Ammon's horn (tissue), 1 donor: Measurements from ENCODE around the gene CRADD.

ENCODE experiments used
- DNase-seq: peaks from one replicate; pipeline ENCODE4 v3.0.0-alpha.2; 2016; ENCODE audit warnings: low spot score

CRADD gene

GRCh38 chr12:93671044-93671443 lies 6.1 kb upstream of the CRADD start:
- DNase-seq: no peak

GRCh38 chr12:93673084-93673483 lies 4.1 kb upstream of the CRADD start:
- no peak for DNase-seq

DNA sequence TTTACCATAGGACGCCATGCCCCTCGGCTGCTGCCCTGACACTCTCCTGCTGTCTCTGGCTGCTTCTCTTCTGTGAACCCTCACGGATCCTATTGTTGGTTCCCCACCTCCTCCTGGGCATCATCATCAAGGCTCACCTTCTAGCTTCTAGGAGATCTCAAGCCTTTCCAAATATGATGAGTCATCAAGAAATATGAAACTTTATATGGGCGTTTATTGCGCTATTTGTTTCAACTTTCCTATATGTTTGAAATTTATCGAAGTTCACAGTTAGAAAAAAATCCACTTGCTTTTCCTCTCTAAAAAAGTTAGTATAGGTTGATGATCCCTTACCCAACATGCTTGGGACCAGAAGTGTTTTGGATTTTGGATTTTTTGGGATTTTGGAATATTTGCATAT lies 2.8 kb upstream of the CRADD start:
- DNase-seq: no peak

- no peak for DNase-seq
These were observed 574 bp upstream of the CRADD start for GRCh38 chr12:93676408-93677194.

DNA sequence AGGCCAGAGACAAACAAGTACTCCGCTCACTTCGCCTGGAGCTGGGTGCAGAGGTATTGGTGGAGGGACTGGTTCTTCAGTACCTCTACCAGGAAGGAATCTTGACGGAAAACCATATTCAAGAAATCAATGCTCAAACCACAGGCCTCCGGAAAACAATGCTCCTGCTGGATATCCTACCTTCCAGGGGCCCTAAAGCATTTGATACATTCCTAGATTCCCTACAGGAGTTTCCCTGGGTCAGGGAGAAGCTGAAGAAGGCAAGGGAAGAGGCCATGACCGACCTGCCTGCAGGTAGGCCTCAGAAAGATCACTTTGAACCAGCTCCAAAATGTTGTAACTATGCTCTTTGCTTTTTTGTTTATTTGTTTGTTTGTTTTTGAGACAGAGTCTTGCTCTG lies 1.6 kb downstream of the CRADD start:
- DNase-seq: no peak

DNA sequence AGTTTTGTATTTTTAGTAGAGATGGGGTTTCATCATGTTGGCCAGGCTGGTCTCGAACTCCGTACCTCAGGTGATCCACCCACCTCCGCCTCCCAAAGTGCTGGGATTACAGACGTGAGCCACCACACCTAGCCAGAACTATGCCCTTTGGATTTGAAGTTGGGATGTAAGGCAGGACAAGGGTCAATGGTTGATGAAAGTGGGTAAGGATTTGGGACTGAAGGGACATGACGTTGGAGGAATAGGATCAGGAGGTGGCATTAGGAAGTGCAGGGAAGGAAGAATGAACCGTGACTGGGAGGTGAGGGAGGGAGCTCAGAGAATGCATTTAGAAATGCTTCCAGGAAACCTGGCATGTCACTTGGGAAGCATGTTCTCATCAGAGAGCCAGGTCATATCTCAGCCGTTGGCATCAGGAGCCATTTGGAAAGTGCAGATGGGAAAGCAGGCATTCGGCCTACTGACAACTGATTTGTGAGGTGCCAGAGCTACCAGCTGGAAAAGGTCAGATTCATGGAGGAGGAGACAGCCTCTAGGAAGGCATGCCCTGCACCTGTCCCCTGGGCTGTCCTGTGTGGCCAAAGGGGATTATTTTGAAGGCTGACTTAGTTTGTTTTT lies 2.2 kb downstream of the CRADD start:
- no peak for DNase-seq

DNA sequence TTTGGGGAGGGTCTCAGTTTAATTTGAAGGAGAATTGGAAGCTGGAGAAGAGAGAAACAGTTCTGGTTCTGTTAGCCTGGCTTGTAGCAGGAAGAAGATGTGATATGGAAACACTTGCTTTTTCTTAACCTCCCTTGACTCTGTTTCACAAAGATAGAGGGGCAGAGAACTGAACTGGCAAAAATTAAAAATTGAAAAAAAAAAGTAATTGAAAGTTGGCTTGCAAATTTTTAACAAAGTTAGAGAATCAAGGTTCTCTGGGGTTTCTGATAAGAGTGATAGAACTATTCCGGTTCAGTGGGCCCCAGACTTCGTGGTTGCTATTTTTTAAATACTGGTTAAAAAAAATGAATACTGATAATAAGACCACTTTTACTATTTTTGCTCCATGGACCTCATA lies 2.8 kb downstream of the CRADD start:
- DNase-seq: no peak

DNA sequence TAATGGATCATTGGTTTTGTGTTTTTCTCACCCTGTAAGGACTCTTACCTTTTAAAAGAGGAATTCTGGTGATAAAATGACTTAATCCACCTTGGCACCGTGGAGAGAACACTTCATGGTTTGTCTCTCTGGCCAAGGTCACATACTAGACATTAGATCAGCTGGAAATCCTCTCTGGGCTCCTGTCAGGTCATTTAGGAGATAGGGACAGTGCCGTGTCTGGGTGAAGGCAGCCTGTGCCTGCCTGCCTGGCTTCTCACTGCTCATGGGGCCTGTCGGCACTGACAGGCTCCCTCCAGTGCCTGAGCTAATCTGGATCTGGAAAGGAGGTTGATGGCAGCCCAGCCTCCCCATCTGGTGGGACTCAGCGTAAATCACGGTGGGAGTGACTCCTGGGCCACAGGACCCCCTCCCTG lies 5.7 kb downstream of the CRADD start:
- DNase-seq: no peak

DNA sequence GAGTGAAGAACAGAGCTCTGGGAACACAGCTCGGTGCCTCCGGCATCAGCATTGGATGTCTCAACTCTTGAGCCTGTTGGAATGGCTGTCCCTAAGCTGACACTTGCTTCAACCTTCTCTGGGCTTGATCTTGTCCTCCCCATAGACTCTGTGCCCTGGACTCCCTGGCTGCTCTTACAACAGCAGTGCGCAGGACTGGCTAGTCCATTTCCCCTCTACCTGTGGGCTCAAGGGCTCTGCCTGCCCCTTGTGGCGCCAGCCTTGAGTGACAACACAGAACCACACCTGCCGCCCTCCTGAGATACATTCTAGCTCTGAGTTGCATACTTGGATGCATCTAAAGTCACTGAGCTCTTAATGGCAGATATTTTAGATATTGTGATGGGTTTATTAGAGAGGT lies 6.2 kb downstream of the CRADD start:
- DNase-seq: no peak

- no peak for DNase-seq
These were observed 7.5 kb downstream of the CRADD start for GRCh38 chr12:93684716-93685115.

GRCh38 chr12:93686572-93687356 lies 9.6 kb downstream of the CRADD start:
- no peak for DNase-seq

DNA sequence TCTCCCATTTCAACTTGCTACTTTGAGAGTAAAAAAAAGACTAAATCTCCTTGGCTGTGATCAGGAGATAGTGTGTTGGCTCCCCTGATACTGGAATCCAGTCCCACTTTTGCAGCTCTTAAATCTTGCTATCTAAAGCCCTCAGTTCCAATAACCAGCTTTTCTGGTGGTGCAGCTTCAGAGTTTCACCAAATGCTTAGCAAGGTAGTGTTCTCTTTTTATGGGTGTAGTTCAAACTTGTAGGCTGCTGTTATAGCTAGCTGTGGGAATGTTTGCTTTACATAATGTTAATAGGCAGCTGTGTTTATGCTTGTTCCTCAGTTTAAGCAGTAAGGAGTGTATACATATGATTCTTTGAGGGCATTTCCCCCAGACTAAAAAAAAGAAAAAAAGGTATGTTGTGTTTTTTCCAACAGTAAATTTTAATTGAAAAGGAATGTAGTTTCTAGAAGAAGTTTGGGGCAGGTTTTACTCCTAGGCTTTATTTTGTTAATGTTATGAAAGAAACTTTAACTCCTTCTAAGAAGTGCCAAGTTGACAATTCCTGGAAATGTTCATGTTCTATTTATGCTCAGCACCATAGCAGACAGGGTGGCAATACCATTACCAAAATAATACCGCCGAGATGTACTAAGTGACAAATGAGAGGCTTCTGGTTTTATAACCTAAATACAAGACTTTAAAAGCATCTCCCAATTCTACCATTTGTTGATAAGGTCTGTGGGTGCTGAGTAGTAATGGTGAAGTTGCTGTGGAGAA lies 12.1 kb downstream of the CRADD start:
- DNase-seq: no peak

DNA sequence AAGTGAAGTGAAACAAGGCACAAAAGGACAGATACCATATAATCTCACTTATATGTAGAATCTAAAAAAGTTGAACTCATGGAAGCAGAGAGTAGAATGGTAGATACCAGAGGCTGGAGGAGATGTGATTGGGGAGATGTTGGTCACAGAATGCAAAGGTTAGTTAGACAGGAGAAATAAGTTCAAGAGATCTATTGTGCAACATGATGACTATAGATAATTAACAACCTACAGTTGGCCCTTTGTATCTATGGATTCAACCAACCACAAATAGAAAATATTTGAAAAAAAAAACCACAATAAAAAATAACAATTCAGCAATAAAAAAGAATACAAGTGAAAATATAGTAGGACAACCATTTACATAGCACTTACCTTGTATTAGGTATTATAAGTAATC lies 19.3 kb downstream of the CRADD start:
- DNase-seq: no peak

DNA sequence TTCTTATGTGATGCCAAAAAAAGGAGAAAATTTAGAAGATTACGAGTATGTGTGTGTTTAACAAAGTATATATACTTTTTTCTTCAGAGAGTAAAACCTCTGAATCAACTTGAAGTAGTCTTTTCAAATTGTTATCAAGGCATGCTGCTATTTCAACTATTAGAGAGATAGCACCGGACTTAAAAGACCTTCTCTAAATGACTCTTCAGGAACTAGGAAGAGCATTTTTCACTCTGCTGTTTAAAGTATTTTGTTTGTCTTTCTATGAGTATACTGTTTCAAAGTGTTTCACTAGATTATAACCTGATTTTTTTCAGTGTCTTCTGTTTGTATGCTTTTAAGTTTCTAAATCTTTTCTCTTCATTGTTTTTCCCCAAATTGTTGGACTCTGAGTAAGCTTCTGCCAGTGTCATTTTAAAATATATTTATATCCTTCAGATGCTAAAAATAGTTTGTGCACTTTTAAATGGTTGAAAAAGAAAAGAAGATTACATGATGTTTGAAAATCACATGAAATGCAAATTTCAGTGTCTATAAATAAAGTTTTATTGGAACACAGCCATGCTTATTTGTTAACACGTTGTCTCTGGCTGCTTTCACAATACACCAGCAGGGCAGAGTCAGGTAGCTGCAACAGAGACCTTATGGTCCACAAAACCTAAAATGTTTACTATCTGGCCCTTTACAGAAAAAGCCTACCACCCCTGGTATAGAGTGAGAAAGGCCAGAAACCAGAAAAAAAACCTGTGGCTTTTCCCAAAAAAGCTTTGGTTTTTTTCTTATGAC lies 21.3 kb downstream of the CRADD start:
- no peak for DNase-seq

DNA sequence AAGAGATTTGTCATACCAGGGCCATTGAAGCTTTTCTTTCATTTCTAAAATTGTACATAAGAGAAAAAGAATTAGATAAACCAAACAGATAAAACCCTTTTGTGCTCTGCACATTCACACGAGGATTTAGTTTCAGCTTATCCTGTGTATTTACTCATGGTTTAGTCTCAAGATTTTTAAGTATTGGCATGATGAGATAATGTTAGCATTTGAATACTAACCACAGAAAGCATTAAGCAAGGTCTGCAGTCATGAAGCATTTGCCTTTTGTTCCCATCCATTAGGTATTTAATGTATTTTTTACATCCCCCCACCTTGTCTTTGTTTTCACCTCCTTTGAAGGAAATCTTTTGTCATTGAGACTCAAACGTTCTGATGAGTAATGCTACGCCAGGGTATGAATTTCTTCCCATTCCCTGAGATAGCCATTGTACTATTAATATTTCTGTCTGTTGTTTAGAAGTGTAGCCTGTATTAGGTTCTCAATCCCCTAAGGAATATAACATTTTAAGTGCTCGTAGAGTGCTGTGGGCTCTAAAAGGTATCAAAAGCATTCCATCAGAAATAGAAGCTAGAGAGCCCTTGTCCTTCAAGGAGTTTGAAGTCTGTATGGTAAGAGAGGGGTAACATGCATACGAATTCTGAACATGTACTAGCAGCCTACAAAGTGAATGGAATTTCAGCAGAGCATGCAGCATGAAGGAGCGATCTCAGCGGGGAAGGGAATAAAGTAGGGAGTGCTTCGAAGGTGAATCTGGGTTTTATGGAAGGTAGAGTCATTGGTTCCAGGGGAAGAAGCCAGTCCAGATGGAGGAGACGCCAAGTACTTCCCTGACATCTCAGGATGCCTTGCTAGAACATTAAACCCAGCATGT lies 22.3 kb downstream of the CRADD start:
- DNase-seq: no peak

GRCh38 chr12:93702707-93703315 lies 25.6 kb downstream of the CRADD start:
- DNase-seq: no peak

DNA sequence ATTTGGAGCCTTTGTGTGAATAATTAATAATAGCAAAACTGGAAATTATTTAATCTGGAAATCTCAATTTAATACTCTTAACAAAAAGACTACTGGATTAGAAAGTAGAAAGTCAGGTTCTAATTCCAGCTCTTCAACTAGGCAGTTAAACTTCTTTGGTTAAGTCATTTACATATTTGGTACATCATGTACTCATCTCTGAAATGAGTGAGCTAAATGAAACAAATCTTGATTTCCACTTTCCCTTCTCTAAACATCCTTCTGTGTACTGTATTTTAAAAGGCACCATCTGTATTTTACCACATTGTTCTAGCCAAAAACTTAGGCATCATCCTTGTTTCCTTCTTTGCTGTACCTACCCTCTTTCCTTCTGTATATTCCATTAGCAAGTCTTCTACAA lies 26.9 kb downstream of the CRADD start:
- no peak for DNase-seq

DNA sequence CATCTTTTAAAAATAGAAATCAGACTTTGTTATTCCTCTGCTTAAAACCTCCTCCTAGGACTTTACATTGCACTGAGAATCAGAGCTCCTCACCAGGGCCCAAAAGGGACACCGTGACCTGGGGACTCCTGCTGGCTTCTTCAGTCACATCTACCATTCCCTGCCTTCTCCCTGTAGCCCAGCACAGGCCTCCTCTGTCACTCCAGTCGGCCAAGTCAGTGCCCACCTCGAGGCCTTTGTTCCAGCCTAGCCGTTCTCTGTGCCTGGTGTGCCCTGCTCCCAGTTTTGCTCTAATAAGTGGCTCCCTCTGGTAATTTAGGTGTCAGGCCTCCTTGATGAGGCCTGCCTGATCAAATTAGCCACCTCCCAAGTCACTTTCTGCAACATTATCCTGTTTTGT lies 27.4 kb downstream of the CRADD start:
- no peak for DNase-seq

DNA sequence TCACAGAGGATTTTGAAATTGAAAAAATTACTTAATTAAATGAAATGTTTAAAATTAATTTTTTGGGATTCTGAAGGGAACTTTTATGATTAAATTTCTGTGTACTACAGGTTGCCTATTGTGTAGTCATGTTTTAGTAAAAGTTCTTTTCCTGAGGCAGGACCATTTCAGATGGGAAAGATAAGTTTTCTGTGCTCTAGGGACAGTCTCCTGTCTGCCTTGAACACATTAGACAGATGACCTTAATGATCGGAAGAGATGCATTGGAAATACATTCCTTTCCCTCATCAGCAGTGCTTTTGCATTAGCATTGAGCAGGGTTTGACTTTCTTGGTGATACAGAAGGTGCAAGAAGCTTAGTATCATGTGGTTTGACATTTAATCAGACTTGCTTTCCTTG lies 28.1 kb downstream of the CRADD start:
- DNase-seq: no peak

DNA sequence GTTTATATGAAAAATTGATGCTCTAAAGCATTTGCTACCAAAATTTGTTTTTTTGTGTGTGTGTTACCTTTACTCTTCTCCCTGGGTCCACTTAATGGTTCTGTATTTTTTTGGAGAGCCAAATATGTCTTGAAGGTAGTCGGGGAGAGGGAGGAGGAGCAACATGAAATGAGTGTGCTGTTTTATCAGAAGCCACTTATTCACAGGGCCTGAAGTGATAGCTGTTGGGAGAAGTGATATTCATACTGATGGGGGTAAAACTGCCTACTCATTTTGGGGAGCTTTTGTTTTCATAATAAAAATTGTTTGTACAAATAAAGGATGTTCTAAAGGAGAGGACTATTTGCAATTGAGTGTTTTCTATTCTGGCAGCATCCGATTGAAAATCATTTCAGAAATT lies 29.2 kb downstream of the CRADD start:
- DNase-seq: no peak
